T47D (cell line): ENCODE measurements around the gene ZNF594.
"Not testable (repeated sequence)": the region's sequence is repeated elsewhere in the genome, so short reads cannot be mapped to it uniquely, and the experiment has no call there.

Experiments
- DNase-seq, 2 experiments: peaks; one replicate each; pipeline versions ENCODE4 v3.0.0 to v3.0.0-alpha.2; 2011 to 2012; ENCODE audit warnings: low read depth in 1 of 2, low spot score in 1 of 2
- JUND ChIP-seq: IDR thresholded peaks from 2 replicates; pipeline ENCODE4 v1.6.1; 2012; ENCODE audit warnings: low read depth
- in situ Hi-C: cut with HindIII; loops from 2 replicates; pipeline ENCODE4 v1.10.0; 2016; ENCODE audit warnings: low sequenced_read_pairs, low pct_unique_long_range_greater_than_20kb

The ZNF594 gene

DNA sequence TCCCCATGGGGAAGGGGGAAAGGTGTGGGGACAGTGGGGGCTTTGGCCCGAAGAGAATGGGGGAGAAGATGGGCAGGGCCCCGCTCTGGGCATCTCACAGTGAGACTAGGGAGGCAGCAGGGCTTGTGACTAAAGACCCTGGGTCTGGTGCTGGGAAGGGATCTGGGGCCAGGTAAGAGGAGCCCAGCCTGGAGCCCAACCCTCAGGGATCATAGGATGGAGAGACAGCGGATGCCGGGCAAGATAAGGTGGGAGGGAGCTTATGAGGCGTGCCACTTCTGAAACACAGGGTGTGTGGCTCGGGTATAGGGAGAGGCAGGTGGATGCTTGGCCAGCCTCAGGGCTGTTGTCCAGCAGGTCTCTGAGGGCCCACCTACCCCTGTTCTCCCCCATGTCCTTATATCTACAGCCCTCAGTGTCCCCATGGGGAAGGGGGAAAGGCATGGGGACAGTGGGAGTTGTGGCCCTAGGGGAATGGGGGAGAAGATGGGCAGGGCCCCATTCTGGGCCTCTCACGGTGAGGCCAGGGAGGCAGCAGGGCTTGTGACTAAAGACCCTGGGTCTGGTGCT is 60.4 kb downstream of the ZNF594 start:
- TF ChIP-seq JUND: no peak
- in situ Hi-C loops: no loop called here
- no peak for DNase-seq

DNA sequence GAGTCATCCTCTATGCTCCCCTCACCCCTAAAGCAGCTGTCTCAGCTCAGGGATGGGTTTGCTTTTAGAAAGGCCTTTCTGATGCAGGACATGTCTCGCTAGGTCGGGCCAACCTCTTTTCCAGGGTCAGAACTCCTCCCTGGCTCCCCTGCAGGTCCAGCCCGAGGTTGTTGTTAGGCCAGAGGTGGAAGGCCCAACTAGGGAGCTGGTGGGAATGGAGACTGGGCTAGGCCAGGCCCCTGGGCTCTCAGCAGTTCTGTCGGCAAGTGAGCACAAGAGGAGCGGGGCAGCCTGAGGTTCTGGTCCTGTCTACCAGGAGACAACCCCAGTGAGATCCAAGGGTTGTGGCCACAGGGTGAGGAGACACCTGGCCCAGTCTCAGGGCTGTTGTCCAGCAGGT is 61.0 kb downstream of the ZNF594 start:
- DNase-seq, in situ Hi-C loops: not testable (repeated sequence)

DNA sequence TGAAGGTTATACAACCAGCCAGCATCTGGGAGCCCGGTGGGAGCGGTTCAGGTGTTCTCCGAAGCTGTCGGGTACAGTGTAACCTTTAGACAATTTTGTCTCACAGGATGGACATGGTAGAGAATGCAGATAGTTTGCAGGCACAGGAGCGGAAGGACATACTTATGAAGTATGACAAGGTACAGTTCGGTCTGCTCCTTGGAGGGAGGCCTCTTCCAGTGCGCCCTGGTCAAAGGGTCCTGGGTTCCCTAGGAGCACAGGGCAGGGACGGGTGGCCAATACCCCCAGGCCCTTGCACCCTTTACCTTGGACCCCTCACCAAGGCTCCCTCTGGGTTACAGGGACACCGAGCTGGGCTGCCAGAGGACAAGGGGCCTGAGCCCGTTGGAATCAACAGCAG is 61.4 kb downstream of the ZNF594 start:
- DNase-seq, in situ Hi-C loops: not testable (repeated sequence)

DNA sequence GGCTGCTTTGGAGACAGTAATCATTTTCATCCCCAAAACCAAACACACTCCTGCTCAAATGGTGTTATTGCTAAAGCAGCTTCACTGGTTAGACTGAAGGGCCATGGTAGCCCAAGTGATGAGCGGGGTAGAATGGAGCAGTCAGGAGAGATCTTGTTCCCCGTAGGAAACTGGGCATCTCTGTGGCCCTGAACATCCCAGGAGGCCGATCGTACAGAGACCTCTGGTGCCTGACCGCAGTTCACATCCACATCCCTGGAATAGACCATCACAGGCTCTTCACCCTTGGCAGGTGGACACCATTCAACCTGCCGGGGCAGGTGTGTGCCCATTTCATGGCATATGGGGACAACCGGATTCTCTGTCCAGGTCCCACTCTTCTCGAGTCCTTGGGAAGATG is 61.9 kb downstream of the ZNF594 start:
- DNase-seq: not testable (repeated sequence)

More for the DNA sequence above, 61.9 kb downstream of the ZNF594 start:
- in situ Hi-C loops: not testable (repeated sequence)
